ENCODE measurements around the gene HDAC9.

DNA sequence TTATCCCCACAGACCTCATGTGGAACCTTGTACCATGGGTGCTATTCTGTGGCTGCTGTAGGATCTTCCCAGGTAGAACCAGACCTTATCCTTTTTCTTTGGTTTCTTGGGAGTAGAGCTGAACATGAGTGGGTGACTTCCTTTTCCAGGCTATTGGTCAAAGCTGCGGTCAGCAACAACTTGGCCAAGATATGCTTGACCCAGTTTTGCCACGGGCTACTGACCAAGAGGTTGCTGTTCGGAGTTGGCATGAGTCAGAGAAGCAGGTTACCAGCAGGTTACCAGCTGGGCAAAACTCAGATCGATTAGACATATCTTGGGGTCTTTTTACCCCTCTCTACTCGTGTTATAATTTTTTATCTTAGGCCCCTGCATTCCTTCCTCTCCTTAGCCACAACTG lies 36.7 kb upstream of the HDAC9 start:
- TF ChIP-seq, protein P1, sequence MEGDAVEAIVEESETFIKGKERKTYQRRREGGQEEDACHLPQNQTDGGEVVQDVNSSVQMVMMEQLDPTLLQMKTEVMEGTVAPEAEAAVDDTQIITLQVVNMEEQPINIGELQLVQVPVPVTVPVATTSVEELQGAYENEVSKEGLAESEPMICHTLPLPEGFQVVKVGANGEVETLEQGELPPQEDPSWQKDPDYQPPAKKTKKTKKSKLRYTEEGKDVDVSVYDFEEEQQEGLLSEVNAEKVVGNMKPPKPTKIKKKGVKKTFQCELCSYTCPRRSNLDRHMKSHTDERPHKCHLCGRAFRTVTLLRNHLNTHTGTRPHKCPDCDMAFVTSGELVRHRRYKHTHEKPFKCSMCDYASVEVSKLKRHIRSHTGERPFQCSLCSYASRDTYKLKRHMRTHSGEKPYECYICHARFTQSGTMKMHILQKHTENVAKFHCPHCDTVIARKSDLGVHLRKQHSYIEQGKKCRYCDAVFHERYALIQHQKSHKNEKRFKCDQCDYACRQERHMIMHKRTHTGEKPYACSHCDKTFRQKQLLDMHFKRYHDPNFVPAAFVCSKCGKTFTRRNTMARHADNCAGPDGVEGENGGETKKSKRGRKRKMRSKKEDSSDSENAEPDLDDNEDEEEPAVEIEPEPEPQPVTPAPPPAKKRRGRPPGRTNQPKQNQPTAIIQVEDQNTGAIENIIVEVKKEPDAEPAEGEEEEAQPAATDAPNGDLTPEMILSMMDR (IDR thresholded peaks at IDR 0.05) = no peak
- no peak for TF ChIP-seq POLR2A (IDR thresholded peaks at IDR 0.05)
